GM18505 (cell line): ENCODE results near the gene PC.

Experiments
- ATAC-seq: cut with Tn5 transposase; IDR thresholded peaks from one replicate; pipeline ENCODE4 v1.9.1; 2021; ENCODE audit not compliant: unreplicated experiment
- POLR2A ChIP-seq: IDR thresholded peaks from 4 replicates; pipeline ENCODE4 v1.6.1; 2011; ENCODE audit warnings: borderline replicate concordance; ENCODE audit not compliant: insufficient read depth, insufficient read length; ENCODE audit errors: extremely low read depth

Gene PC

DNA sequence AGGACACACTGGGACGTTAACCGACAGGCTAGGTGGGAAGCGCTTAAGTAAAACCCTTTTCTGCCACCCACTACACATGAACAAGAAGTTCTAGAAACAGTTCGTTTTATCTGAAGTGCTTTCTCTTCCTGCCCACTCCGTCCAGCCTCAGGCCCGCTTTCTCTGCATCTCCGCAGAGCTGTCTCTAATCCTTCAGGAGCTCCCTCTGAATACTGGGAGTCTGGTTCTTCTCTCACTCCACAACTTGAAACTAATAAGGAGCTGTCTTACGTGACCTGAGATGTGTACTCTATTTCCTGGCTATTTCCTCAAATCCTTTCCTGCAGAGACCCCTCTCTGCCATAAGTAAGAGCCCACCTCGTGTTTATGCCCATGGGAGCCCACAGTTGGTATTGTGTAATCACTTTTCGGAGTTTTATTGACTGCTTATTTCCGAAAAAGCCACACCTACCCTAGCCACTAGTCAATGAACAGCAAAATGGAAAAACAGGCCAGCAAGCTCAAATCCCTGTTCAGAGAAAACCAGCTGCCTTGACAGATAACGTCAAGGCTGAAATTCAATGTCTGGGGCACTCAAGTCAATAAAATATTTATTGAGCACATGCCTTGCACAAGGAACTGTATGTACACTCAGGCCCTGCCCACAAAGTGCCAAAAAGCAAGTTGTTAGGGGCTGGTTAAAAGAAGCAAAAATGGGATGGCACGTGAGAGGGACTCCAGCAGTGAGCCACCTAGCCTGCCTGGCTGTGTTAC lies 4.9 kb downstream of the PC start:
- no peak for ATAC-seq
- no peak for TF ChIP-seq POLR2A

DNA sequence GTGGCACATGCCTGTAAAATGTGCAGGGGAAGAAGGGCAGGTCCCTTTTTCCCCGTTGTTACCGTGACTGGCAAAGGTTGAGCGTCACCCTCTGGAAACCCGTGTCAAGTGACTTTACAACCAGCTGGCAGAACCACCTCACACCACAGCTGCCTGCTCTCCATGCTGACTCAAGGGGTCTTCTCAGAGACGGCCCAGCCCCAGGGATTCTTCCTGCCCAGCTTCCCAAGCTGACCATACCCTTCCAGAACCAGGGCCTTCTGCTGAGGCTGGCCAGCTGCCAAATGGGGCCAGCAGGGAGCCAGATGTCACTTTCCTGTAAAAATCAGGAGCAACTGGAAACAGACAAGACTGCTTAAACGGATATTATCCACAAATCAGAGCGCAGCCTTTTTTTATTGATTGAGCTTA lies 6.3 kb downstream of the PC start:
- no peak for ATAC-seq
- no peak for TF ChIP-seq POLR2A

DNA sequence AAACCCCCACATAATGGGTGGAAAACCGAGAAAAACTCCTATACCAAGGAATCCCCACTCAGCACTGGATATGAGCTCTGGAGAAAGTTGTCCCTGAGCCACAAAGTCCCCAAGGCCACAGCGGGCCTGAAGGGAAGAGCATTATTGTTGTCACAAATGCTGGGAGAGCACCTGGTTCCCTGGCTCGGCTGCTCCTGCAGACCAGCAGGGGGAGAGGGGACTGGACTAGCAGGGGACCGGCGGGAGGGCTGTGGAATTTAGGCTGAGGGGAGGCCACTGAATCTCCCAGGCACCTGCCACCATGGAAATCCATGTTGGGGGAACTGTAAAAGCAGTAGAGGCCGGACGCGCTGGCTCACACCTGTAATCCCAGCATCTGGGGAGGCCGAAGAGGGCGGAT lies 7.0 kb downstream of the PC start:
- ATAC-seq = no peak
- no peak for TF ChIP-seq POLR2A

DNA sequence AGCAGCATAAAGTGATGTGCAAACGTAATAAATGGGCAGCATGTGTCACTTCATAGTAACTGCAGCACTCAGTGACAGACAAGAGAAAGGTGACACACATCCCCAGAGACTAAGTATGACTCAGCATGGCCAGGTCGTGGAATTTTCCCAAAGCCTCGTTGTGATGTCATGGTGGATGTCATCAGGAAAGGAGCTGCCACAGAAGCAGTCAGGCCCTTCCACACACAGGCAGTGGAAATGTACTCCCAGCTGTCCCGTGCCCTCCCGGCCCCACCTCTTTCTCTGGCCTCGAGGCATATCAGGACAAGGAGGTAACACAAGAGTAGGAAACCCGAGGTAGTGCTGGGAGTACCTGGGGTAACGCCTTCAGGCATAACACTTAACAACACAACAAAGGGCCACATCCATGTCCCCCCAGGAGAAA lies 8.1 kb downstream of the PC start:
- ATAC-seq = no peak
- no peak for TF ChIP-seq POLR2A

DNA sequence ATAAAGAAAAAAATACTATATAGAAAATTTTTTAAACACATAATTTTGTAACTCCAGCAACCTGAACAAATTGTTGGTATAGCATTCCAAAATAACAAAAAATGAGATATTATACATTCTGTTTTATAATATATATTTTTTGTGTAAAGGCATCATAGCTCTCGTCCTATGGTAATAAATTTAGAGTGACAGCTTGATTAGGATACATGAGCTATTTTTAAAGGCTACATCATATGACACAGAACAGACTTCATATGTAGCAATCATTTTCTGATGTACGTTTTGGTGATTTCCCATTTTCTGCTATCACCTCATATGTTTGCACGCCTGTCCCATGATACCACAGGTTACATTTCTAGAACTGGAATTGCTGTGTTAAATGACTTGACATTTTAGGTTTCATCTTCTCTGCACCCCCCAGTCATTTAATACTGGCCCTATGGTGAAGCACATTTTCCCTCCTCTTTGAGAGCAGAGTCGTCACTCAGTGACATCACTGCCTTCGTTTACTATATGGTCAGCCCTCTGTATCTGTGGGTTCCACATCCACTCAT lies 19.5 kb downstream of the PC start:
- no peak for ATAC-seq
- no peak for TF ChIP-seq POLR2A

DNA sequence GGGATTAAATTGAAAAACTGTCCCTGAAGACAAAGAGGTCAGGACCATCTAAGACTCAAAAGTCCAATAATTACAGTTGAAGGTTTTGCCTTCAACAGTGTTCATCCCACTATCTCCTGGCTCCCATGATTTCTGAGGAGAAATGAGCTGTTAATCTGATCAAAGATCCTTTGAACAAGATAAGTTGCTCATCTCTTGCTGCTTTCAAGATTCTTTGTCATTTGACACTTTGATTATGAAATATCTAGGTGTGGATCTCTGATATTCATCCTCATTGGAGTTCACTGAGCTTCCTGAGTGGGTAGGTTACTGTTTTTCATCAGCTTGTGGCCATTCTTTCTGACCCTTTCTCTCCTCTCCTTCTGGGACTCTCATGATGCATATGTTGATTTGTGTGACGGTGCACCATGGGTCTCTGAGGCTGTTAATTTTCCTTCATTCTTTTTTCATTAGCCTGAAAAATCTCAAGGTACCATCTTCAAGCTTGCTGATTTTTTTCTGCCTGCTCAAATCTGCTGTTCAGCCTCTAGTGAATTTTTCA lies 20.9 kb downstream of the PC start:
- no peak for ATAC-seq

DNA sequence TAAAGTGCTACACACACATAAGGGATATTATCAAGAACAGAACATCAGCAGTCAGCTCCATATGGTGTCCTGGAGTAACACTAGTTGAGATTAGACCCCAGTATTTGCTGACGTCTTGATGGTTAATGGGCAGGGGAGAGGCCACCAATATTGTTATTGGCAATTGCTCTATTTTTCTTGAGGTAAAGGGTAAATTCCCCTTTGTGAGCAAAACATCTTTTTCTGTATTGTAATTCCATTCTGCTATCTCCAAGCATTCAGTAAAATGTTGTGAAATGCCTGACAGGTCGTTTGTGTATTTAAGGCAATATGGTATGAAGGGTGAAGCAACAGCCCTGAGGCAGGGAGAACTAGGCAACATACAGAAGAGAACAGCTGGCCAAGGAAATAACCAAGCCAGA lies 21.9 kb downstream of the PC start:
- ATAC-seq = no peak
- no peak for TF ChIP-seq POLR2A

More for the DNA sequence above, 20.9 kb downstream of the PC start:
- no peak for TF ChIP-seq POLR2A

DNA sequence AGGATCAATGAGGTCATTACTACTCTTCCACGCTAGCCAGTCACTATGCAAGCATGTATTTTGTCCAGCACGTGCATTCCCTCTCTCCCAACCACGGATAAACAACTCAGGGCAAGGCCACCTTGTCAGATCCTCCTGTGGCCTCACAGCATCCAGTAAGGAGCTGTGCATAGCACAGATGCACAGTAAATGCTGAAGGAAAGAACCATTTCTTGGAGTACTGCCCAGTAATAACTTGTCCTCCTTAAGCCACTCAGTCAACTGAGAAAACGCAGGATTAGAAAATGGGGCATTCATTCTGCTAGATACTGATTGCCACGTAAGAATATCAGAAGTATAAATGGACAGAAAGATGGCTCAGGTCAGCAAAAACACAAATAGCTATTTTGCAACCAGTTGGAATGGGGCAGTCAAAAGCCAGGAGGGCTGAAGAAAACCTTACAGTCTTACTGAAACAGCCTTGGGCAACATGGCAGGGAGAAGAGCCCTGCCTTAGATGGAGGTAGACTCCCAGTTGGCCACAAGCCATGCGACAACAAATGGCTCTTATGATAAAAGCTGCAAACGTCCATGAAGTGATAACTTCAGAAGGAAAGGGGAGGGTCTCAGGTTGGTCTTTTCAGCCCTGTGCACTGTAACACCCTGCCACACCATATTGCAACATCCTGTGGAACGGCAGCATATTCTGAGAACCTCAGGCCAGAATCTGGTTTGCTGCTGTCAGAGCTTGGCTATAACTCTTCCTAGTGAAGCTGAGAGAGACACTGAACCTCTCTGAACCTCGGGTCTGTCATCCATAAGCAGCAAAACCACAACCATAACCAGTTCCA lies 23.0 kb downstream of the PC start:
- no peak for TF ChIP-seq POLR2A
- no peak for ATAC-seq

DNA sequence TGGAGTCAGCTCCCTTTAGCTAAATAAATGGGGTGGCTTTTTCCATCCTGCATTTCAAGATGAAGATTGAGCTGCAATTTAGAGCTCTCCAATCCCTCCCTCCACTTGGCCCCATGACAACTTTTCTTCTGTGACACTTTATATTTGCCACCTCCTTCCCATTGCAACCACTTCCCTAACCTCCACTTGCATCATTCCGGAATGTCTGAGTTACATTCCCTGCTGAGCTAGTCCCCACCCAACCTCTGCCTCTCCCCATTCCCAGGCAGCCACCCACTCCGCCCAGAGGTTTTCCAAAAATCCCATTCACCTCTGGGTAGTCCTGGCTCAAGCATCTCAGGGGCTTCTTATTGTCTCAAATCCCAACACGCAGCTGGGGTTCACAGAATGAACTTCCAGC lies 24.7 kb downstream of the PC start:
- no peak for ATAC-seq
- TF ChIP-seq POLR2A = no peak

DNA sequence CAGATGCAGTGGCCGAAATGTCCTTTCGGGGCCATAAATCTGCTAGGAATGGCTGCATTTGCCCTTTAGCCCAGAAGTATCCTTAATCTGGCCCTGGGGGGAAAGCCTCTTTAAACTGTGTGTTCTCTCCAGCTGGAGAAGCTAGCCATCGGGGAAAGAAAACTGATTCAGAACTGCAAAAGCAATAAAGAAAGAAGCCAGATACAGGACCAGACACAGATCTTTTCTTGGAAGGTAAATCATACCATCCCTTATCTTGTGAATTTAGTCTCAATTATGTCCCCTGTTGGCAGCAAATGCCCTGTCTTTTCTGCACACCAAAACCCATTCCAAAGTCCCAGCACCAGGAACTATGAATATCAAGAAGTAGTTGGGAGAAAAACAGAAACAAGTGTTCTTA lies 25.6 kb downstream of the PC start:
- ATAC-seq = no peak
- no peak for TF ChIP-seq POLR2A

DNA sequence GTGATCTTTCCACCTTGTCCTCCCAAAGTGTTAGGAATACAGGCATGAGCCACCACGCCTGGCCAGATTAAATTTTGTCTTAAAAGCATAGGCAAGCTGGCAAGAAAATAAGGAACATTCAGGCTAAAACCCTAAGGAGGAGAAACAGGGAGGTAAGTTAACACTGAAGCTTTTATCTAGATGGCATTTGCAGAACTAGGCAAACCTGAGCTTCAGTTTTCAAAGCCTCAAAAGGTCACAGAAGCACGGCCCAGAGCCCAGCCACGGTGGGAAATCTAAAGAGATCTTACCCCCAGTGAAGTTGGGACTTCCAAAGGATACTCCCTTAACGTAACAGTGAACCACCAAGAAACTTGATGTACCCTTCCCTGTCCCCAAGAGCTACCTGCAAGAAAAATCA lies 28.4 kb downstream of the PC start:
- no peak for ATAC-seq
- TF ChIP-seq POLR2A = no peak

DNA sequence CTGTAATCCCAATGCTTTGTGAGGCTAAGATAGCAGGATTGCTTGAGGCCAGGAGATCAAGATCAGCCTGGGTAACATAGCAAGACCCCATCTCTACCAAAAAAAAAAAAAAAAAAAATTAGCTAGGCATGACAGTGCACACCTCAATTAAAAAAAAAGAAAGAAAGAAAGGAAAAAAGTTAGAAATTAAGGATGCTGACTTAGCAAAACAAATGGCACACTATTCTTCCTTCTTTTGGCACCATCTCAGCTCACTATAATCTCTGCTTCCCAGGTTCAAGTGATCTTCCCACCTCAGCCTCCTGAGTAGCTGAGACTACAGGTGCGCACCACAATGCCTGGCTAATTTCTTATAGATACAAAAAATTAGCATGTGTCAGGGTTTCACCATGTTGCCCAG lies 33.9 kb downstream of the PC start:
- no peak for TF ChIP-seq POLR2A
- no peak for ATAC-seq

DNA sequence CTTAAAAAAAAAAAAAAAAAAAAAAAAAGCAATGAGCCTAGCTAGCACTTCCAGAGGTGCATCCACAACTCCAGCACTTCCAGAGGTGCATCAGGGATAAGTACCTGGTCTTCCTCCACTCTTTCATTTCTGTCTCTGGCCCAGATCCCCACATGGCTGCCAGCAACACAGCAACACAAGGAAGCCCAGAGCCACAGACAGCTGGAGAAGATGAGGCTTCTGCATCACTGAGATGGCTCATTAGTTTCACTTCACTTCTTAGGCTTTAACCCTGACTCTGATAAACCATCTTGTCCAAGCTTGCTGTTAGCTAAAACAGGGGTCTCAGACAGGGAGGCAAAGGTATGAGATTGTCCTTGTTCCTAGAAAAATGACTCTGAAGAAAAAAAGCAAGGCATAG lies 35.6 kb downstream of the PC start:
- no peak for TF ChIP-seq POLR2A
- no peak for ATAC-seq
